Measurements from ENCODE around the gene USP35. TPM values are rescaled to one million over a fixed set of nuclear protein-coding genes. Genes with fewer than 3 reads are reported as not detected.
A peak's percentile ranks its signal among the peaks of the same experiment; 100 is the strongest.

USP35 gene
- total and polyA plus RNA-seq, 2 experiments from 2014 or later, result 2.9 to 7.3 TPM

GRCh38 chr11:78253797-78254196 is 65.1 kb downstream of the USP35 start:
- H3K79me2 ChIP-seq, result no peaks in the 10 kb centered on the region

GRCh38 chr11:78254268-78254667 is 65.5 kb downstream of the USP35 start:
- Histone ChIP-seq H3K4me1 (ENCODE audit: insufficient read depth) (no peaks in the 10 kb centered on the region), H3K79me2 (no peaks in the 10 kb centered on the region), H3K27me3 (no peaks in the 10 kb centered on the region), H3K4me3 (no peak overlapping the region), H3K36me3 (replicated peaks; ENCODE audit: insufficient read depth, low read depth) (no peaks in the 10 kb centered on the region), H3K9me2 (replicated peaks; ENCODE audit: insufficient read depth) (no peaks in the 10 kb centered on the region), H3K9me3 (ENCODE audit: low read depth) (no peaks in the 10 kb centered on the region), H3K4me2 (no peak overlapping the region), H2AFZ (no peak overlapping the region), H3K27ac (no peak overlapping the region), H4K20me1 (ENCODE audit: insufficient read depth, poor library complexity, severe bottlenecking) (no peaks in the 10 kb centered on the region)
- WGBS (ENCODE audit: low lambda C conversion rate, missing lambda C conversion rate), result 95% methylated on average over 4 of the region's 4 CpGs
- no peak for TF ChIP-seq EZH2 (IDR thresholded peaks at IDR 0.05; ENCODE audit: borderline replicate concordance)
- no peak for TF ChIP-seq EZH2phosphoT487 (IDR thresholded peaks at IDR 0.05; ENCODE audit: low read depth, severe bottlenecking, unreplicated experiment)
- no peak for TF ChIP-seq CTCF (IDR thresholded peaks at IDR 0.05; ENCODE audit: poor library complexity)
- DNase-seq (ENCODE audit: low spot score), result no peak

More at GRCh38 chr11:78253797-78254196, 65.1 kb downstream of the USP35 start:
- no peaks in the 10 kb centered on the region for H3K4me1 ChIP-seq (ENCODE audit: insufficient read depth)
- no peak overlapping the region for H2AFZ ChIP-seq
- no peak overlapping the region for H3K27ac ChIP-seq
- TF ChIP-seq EZH2phosphoT487 (IDR thresholded peaks at IDR 0.05; ENCODE audit: low read depth, severe bottlenecking, unreplicated experiment), result no peak
- no peak for TF ChIP-seq CTCF (IDR thresholded peaks at IDR 0.05; ENCODE audit: poor library complexity)
- no peak for TF ChIP-seq EZH2 (IDR thresholded peaks at IDR 0.05; ENCODE audit: borderline replicate concordance)
- H3K27me3 ChIP-seq, result no peaks in the 10 kb centered on the region
- 98% methylated on average over 4 of the region's 4 CpGs for WGBS (ENCODE audit: low lambda C conversion rate, missing lambda C conversion rate)
- H3K9me3 ChIP-seq (ENCODE audit: low read depth), result no peaks in the 10 kb centered on the region
- no peak overlapping the region for H3K4me2 ChIP-seq
- no peak for DNase-seq (ENCODE audit: low spot score)
- H3K36me3 ChIP-seq (replicated peaks; ENCODE audit: insufficient read depth, low read depth), result no peaks in the 10 kb centered on the region
- no peaks in the 10 kb centered on the region for H4K20me1 ChIP-seq (ENCODE audit: insufficient read depth, poor library complexity, severe bottlenecking)
- no peaks in the 10 kb centered on the region for H3K9me2 ChIP-seq (replicated peaks; ENCODE audit: insufficient read depth)
- H3K4me3 ChIP-seq, result no peak overlapping the region

GRCh38 chr11:78255919-78256318 is 67.2 kb downstream of the USP35 start:
- no peaks in the 10 kb centered on the region for H3K9me3 ChIP-seq (ENCODE audit: low read depth)
- no peak for DNase-seq (ENCODE audit: low spot score)
- no peaks in the 10 kb centered on the region for H3K79me2 ChIP-seq
- H3K27me3 ChIP-seq, result no peaks in the 10 kb centered on the region
- H3K9me2 ChIP-seq (replicated peaks; ENCODE audit: insufficient read depth), result no peaks in the 10 kb centered on the region
- no peak for TF ChIP-seq EZH2phosphoT487 (IDR thresholded peaks at IDR 0.05; ENCODE audit: low read depth, severe bottlenecking, unreplicated experiment)
- H2AFZ ChIP-seq, result no peak overlapping the region
- no peaks in the 10 kb centered on the region for H3K36me3 ChIP-seq (replicated peaks; ENCODE audit: insufficient read depth, low read depth)
- H3K4me3 ChIP-seq, result no peak overlapping the region
- H4K20me1 ChIP-seq (ENCODE audit: insufficient read depth, poor library complexity, severe bottlenecking), result no peaks in the 10 kb centered on the region
- H3K4me2 ChIP-seq, result no peak overlapping the region
- peaks cover 5% of the 10 kb centered on the region for H3K4me1 ChIP-seq (ENCODE audit: insufficient read depth)
- no peak overlapping the region for H3K27ac ChIP-seq
- WGBS (ENCODE audit: low lambda C conversion rate, missing lambda C conversion rate), result 96% methylated on average over 2 of the region's 2 CpGs

GRCh38 chr11:78256962-78257361 is 68.2 kb downstream of the USP35 start:
- DNase-seq (ENCODE audit: low spot score), result peak; percentile 45
- 48% methylated on average over 3 of the region's 3 CpGs for WGBS (ENCODE audit: low lambda C conversion rate, missing lambda C conversion rate)
- no peaks in the 10 kb centered on the region for H3K36me3 ChIP-seq (replicated peaks; ENCODE audit: insufficient read depth, low read depth)

More at GRCh38 chr11:78256962-78257361, 68.2 kb downstream of the USP35 start:
- peak overlapping the region; percentile 56 for H3K27ac ChIP-seq
- peaks cover 11% of the 10 kb centered on the region for H3K4me1 ChIP-seq (ENCODE audit: insufficient read depth)
- H4K20me1 ChIP-seq (ENCODE audit: insufficient read depth, poor library complexity, severe bottlenecking), result no peaks in the 10 kb centered on the region
- no peak overlapping the region for H2AFZ ChIP-seq
- no peaks in the 10 kb centered on the region for H3K9me2 ChIP-seq (replicated peaks; ENCODE audit: insufficient read depth)
- H3K4me2 ChIP-seq, result no peak overlapping the region
- no peaks in the 10 kb centered on the region for H3K79me2 ChIP-seq
- no peaks in the 10 kb centered on the region for H3K27me3 ChIP-seq
- TF ChIP-seq EZH2 (IDR thresholded peaks at IDR 0.05; ENCODE audit: borderline replicate concordance), result no peak
- TF ChIP-seq EZH2phosphoT487 (IDR thresholded peaks at IDR 0.05; ENCODE audit: low read depth, severe bottlenecking, unreplicated experiment), result no peak
- TF ChIP-seq CTCF (IDR thresholded peaks at IDR 0.05; ENCODE audit: poor library complexity), result no peak
- no peaks in the 10 kb centered on the region for H3K9me3 ChIP-seq (ENCODE audit: low read depth)
- no peak overlapping the region for H3K4me3 ChIP-seq

Measured in hepatocyte (in vitro differentiated cells).